HEK293 (cell line): ENCODE results near the gene CARNS1.

Experiments
- CTCF ChIA-PET: fragments of 350-600 bp; formaldehyde crosslinking; extraction: SDS; loops from one replicate; lab custom pipeline; 2021; ENCODE audit warnings: antibody characterized with exemption; lab: Yijun Ruan, JAX
- POLR2A ChIA-PET: fragments of 300-600 bp; formaldehyde crosslinking; extraction: SDS; loops from one replicate; lab custom pipeline; 2020; ENCODE audit warnings: antibody characterized with exemption, inconsistent platforms; lab: Yijun Ruan, JAX
- H3K27ac ChIP-seq: fragments of 200-500 bp; sonication (Bioruptor generic); 2 replicates; pipeline ENCODE4 v1.5.1; 2014; ENCODE audit warnings: low read depth, low read length, control low read depth, inconsistent platforms; ENCODE audit errors: extremely low read depth
- H3K36me3 ChIP-seq, 2 experiments: fragments of 200-500 bp in 1 of 2; sonication (Bioruptor generic) in 1 of 2; 1 replicate in 1 of 2; 2 replicates in 1 of 2; pipeline ENCODE4 v1.5.1; 2014 to 2017; ENCODE audit warnings: inconsistent platforms in 2 of 2, low read length in 2 of 2; ENCODE audit not compliant: control insufficient read depth in 2 of 2, insufficient read depth in 1 of 2
- H3K4me1 ChIP-seq: fragments of 200-500 bp; sonication (Bioruptor generic); 2 replicates; pipeline ENCODE4 v1.5.1; 2014; ENCODE audit warnings: mild to moderate bottlenecking, low read length, inconsistent platforms; ENCODE audit not compliant: control insufficient read depth, insufficient read depth
- H3K4me3 ChIP-seq: 2 replicates; pipeline ENCODE4 v1.5.1; 2011; ENCODE audit warnings: low read depth, mild to moderate bottlenecking, control low read depth, low read length, moderate library complexity
- H3K9me3 ChIP-seq: fragments of 200-500 bp; sonication (Bioruptor generic); 2 replicates; pipeline ENCODE4 v1.5.1; 2014; ENCODE audit warnings: low read depth, low read length, inconsistent platforms; ENCODE audit not compliant: control insufficient read depth, insufficient read depth
- EGR2 ChIP-seq: fragments of 450-650 bp; formaldehyde crosslinking; IDR thresholded peaks from 2 replicates; pipeline ENCODE4 v1.5.1; 2016; ENCODE audit warnings: low read depth, missing biosample characterization, missing genetic modification characterization
- HOXC10 ChIP-seq: sonication (generic); formaldehyde crosslinking; IDR thresholded peaks from 2 replicates; pipeline ENCODE4 v1.8.1; 2023; ENCODE audit warnings: mild to moderate bottlenecking, missing genetic modification reagents
- OSR2 ChIP-seq: fragments of 450-650 bp; formaldehyde crosslinking; IDR thresholded peaks from 2 replicates; pipeline ENCODE4 v1.5.1; 2016; ENCODE audit warnings: missing biosample characterization, missing genetic modification characterization
- OVOL3 ChIP-seq: fragments of 450-650 bp; formaldehyde crosslinking; IDR thresholded peaks from 2 replicates; pipeline ENCODE4 v1.5.1; 2016; ENCODE audit warnings: missing biosample characterization, missing genetic modification characterization
- REPIN1 ChIP-seq: fragments of 450-650 bp; formaldehyde crosslinking; IDR thresholded peaks from 2 replicates; pipeline ENCODE4 v1.5.1; 2017; ENCODE audit warnings: missing biosample characterization, missing genetic modification characterization, low read depth
- ZFP3 ChIP-seq: fragments of 450-650 bp; formaldehyde crosslinking; IDR thresholded peaks from 2 replicates; pipeline ENCODE4 v1.5.1; 2016; ENCODE audit warnings: low read depth, missing biosample characterization, missing genetic modification characterization
- ZNF133 ChIP-seq: fragments of 450-650 bp; formaldehyde crosslinking; IDR thresholded peaks from 2 replicates; pipeline ENCODE4 v1.5.1; 2016; ENCODE audit warnings: missing biosample characterization, missing genetic modification characterization
- ZNF521 ChIP-seq: fragments of 450-650 bp; formaldehyde crosslinking; IDR thresholded peaks from 2 replicates; pipeline ENCODE4 v1.5.1; 2017; ENCODE audit warnings: missing biosample characterization, mild to moderate bottlenecking, missing genetic modification characterization
- ZNF548 ChIP-seq: fragments of 450-650 bp; formaldehyde crosslinking; IDR thresholded peaks from 2 replicates; pipeline ENCODE4 v1.5.1; 2016; ENCODE audit warnings: missing biosample characterization, missing genetic modification characterization
- ZNF596 ChIP-seq: fragments of 450-650 bp; IDR thresholded peaks from 2 replicates; pipeline ENCODE4 v1.5.0; 2018; ENCODE audit warnings: missing biosample characterization, mild to moderate bottlenecking, missing genetic modification characterization, moderate library complexity
- ZNF624 ChIP-seq: fragments of 450-650 bp; formaldehyde crosslinking; IDR thresholded peaks from 2 replicates; pipeline ENCODE4 v1.5.1; 2017; ENCODE audit warnings: missing biosample characterization, missing genetic modification characterization
- ZNF658 ChIP-seq: fragments of 450-650 bp; formaldehyde crosslinking; IDR thresholded peaks from 2 replicates; pipeline ENCODE4; 2016; ENCODE audit warnings: missing biosample characterization, missing genetic modification characterization
- ZNF76 ChIP-seq: fragments of 450-650 bp; formaldehyde crosslinking; IDR thresholded peaks from 2 replicates; pipeline ENCODE4; 2016; ENCODE audit warnings: low read depth, missing biosample characterization, missing genetic modification characterization, borderline replicate concordance
- TF ChIP-seq, protein P1 (sequence below): fragments of 450-650 bp; formaldehyde crosslinking; IDR thresholded peaks from 2 replicates; pipeline ENCODE4 v1.5.1; 2016; ENCODE audit warnings: missing biosample characterization, missing genetic modification characterization, borderline replicate concordance
- TF ChIP-seq, protein P2 (sequence below): fragments of 450-650 bp; formaldehyde crosslinking; IDR thresholded peaks from 2 replicates; pipeline ENCODE4 v1.5.1; 2016; ENCODE audit warnings: missing biosample characterization, missing genetic modification characterization
- TF ChIP-seq, protein P3 (sequence below): fragments of 450-650 bp; formaldehyde crosslinking; IDR thresholded peaks from 2 replicates; pipeline ENCODE4 v1.5.1; 2016; ENCODE audit warnings: missing biosample characterization, missing genetic modification characterization
- TF ChIP-seq, protein P4 (sequence below): fragments of 450-650 bp; formaldehyde crosslinking; IDR thresholded peaks from 2 replicates; pipeline ENCODE4 v1.5.1; 2016; ENCODE audit warnings: missing biosample characterization, missing genetic modification characterization
- TF ChIP-seq, protein P5 (sequence below): fragments of 450-650 bp; formaldehyde crosslinking; IDR thresholded peaks from 2 replicates; pipeline ENCODE4 v1.5.1; 2016; ENCODE audit warnings: missing biosample characterization, missing genetic modification characterization

Gene CARNS1

DNA sequence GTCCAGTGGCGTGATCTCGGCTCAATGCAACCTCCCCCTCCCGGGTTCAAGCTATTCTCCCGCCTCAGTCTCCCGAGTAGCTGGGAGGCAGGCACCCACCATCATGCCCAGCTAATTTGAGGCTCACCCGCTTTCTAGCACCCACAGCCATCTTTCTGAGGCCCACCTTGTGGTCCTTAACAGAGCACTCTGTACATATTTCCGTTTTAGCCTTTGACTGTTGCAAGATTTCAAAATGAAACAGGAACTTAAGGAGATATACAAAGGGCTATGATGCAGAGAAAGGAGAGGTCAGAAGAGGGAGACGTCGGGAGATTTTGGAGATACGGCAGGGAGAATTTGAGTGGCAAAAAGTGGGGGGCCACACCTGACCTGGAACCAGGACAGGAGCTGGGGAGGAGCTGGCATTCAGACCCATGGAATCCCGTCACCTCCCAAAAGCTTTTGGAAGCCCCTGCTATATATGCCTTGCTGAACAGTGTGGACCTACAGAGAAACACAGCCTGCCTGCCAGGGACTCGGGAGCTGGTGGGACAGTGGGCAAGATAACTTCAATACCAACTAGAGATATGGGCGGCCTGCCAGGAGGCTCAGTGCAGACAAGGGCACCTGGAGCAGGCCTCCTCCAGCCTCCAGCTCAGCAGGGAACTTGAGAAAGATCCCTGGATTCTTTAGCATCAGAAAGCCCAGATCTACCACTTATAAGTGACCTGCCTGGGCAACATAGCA, 34.1 kb upstream of the CARNS1 start (continued):
- TF ChIP-seq, protein P1, sequence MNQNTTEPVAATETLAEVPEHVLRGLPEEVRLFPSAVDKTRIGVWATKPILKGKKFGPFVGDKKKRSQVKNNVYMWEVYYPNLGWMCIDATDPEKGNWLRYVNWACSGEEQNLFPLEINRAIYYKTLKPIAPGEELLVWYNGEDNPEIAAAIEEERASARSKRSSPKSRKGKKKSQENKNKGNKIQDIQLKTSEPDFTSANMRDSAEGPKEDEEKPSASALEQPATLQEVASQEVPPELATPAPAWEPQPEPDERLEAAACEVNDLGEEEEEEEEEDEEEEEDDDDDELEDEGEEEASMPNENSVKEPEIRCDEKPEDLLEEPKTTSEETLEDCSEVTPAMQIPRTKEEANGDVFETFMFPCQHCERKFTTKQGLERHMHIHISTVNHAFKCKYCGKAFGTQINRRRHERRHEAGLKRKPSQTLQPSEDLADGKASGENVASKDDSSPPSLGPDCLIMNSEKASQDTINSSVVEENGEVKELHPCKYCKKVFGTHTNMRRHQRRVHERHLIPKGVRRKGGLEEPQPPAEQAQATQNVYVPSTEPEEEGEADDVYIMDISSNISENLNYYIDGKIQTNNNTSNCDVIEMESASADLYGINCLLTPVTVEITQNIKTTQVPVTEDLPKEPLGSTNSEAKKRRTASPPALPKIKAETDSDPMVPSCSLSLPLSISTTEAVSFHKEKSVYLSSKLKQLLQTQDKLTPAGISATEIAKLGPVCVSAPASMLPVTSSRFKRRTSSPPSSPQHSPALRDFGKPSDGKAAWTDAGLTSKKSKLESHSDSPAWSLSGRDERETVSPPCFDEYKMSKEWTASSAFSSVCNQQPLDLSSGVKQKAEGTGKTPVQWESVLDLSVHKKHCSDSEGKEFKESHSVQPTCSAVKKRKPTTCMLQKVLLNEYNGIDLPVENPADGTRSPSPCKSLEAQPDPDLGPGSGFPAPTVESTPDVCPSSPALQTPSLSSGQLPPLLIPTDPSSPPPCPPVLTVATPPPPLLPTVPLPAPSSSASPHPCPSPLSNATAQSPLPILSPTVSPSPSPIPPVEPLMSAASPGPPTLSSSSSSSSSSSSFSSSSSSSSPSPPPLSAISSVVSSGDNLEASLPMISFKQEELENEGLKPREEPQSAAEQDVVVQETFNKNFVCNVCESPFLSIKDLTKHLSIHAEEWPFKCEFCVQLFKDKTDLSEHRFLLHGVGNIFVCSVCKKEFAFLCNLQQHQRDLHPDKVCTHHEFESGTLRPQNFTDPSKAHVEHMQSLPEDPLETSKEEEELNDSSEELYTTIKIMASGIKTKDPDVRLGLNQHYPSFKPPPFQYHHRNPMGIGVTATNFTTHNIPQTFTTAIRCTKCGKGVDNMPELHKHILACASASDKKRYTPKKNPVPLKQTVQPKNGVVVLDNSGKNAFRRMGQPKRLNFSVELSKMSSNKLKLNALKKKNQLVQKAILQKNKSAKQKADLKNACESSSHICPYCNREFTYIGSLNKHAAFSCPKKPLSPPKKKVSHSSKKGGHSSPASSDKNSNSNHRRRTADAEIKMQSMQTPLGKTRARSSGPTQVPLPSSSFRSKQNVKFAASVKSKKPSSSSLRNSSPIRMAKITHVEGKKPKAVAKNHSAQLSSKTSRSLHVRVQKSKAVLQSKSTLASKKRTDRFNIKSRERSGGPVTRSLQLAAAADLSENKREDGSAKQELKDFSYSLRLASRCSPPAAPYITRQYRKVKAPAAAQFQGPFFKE (tag by site-specific recombination): no peak
- TF ChIP-seq ZNF596 (tag by site-specific recombination): no peak
- TF ChIP-seq, protein P2, sequence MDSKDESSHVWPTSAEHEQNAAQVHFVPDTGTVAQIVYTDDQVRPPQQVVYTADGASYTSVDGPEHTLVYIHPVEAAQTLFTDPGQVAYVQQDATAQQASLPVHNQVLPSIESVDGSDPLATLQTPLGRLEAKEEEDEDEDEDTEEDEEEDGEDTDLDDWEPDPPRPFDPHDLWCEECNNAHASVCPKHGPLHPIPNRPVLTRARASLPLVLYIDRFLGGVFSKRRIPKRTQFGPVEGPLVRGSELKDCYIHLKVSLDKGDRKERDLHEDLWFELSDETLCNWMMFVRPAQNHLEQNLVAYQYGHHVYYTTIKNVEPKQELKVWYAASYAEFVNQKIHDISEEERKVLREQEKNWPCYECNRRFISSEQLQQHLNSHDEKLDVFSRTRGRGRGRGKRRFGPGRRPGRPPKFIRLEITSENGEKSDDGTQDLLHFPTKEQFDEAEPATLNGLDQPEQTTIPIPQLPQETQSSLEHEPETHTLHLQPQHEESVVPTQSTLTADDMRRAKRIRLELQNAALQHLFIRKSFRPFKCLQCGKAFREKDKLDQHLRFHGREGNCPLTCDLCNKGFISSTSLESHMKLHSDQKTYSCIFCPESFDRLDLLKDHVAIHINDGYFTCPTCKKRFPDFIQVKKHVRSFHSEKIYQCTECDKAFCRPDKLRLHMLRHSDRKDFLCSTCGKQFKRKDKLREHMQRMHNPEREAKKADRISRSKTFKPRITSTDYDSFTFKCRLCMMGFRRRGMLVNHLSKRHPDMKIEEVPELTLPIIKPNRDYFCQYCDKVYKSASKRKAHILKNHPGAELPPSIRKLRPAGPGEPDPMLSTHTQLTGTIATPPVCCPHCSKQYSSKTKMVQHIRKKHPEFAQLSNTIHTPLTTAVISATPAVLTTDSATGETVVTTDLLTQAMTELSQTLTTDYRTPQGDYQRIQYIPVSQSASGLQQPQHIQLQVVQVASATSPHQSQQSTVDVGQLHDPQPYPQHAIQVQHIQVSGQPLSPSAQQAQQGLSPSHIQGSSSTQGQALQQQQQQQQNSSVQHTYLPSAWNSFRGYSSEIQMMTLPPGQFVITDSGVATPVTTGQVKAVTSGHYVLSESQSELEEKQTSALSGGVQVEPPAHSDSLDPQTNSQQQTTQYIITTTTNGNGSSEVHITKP (tag by site-specific recombination): no peak

DNA sequence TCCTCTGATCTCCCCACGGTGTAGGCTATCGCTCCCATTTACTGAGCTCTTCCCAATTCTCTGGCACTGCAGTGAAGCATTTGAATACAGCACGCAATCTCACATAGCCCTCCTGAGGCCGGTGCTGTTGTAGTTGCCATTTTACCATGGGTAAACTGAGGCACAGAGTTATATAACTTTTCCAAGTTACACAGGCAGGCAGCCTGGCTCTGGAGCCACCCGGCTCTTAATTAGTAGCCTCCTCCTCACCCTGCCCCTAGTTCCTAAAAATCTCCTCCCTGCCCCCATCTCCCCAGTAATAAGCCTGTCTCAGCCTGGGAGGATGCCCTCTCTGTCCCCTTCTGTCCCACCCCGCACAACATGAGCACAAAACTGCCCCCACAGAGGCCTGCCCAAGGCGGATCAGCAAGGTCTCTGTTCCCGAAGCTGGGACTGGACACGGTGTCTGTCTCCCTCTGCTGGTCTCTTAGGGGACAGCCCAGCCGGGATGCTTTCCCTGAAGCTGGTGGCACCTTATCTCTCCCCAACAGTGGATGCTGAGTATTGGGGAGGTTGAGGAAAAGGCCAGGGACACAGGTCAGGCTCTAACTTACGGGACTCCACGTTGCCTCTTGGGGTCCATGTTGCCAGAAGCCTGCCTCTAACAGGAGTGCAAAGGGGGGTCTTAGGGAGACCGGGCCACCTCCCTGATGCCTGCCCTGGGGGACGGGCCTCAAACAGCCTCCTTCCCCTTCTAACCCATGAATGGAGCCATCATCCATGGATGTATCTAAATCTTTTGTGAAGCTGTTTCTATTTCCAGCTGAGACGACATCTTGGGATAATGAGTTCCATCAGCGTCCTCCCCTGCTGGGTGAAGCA, 33.0 kb upstream of the CARNS1 start:
- H3K4me1 ChIP-seq: no peaks in the 10 kb centered on the region
- POLR2A ChIA-PET: interaction anchor here (0.6 to 3.2 kb wide), 7 partner anchors 8 to 73 kb away, joined by 3 to 15 read pairs (median 4); partner anchors contain the start of genes CABP4, POLD4 and RAD9A
- H3K27ac ChIP-seq: no peak overlapping the region
- no peaks in the 10 kb centered on the region for H3K36me3 ChIP-seq
- H3K4me3 ChIP-seq: no peak overlapping the region
- CTCF ChIA-PET: interaction anchor here (0.5 to 25.6 kb wide), 36 partner anchors 9 to 1695 kb away, joined by 3 to 898 read pairs (median 4); partner anchors contain the start of genes CLCF1, GRK2, POLD4 and PPP1CA
- no peaks in the 10 kb centered on the region for H3K9me3 ChIP-seq
- no peak for TF ChIP-seq ZNF624 (tag by site-specific recombination)
- no peak for TF ChIP-seq ZNF548 (tag by site-specific recombination)
- TF ChIP-seq REPIN1: no peak
- TF ChIP-seq HOXC10 (CRISPR knock-in tag): no peak
- no peak for TF ChIP-seq ZNF521 (tag by site-specific recombination)
- TF ChIP-seq ZNF133 (tag by site-specific recombination): no peak
- TF ChIP-seq OVOL3: no peak
- TF ChIP-seq, protein P3, sequence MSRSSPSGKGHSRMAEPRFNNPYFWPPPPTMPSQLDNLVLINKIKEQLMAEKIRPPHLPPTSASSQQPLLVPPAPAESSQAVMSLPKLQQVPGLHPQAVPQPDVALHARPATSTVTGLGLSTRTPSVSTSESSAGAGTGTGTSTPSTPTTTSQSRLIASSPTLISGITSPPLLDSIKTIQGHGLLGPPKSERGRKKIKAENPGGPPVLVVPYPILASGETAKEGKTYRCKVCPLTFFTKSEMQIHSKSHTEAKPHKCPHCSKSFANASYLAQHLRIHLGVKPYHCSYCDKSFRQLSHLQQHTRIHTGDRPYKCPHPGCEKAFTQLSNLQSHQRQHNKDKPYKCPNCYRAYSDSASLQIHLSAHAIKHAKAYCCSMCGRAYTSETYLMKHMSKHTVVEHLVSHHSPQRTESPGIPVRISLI: no peak
- no peak for TF ChIP-seq EGR2 (tag by site-specific recombination)
- no peak for TF ChIP-seq ZFP3 (tag by site-specific recombination)
- TF ChIP-seq, protein P4, sequence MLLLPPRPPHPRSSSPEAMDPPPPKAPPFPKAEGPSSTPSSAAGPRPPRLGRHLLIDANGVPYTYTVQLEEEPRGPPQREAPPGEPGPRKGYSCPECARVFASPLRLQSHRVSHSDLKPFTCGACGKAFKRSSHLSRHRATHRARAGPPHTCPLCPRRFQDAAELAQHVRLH (tag by site-specific recombination): no peak
- TF ChIP-seq, protein P5, sequence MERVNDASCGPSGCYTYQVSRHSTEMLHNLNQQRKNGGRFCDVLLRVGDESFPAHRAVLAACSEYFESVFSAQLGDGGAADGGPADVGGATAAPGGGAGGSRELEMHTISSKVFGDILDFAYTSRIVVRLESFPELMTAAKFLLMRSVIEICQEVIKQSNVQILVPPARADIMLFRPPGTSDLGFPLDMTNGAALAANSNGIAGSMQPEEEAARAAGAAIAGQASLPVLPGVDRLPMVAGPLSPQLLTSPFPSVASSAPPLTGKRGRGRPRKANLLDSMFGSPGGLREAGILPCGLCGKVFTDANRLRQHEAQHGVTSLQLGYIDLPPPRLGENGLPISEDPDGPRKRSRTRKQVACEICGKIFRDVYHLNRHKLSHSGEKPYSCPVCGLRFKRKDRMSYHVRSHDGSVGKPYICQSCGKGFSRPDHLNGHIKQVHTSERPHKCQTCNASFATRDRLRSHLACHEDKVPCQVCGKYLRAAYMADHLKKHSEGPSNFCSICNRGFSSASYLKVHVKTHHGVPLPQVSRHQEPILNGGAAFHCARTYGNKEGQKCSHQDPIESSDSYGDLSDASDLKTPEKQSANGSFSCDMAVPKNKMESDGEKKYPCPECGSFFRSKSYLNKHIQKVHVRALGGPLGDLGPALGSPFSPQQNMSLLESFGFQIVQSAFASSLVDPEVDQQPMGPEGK (tag by site-specific recombination): peak; percentile 42; the same call in 1 of the 2 replicates
- no peak for TF ChIP-seq OSR2 (tag by site-specific recombination)
- no peak for TF ChIP-seq ZNF76 (tag by site-specific recombination)
- TF ChIP-seq ZNF658 (tag by site-specific recombination): no peak
